Mesothelial cell of epicardium (in vitro differentiated cells): ENCODE results near the gene C1D. TPM values are rescaled to one million over a fixed set of nuclear protein-coding genes. Genes with fewer than 3 reads are reported as not detected.

ENCODE experiments used
- DNase-seq, 2 experiments: peaks; one replicate each; pipeline ENCODE4 v3.0.0; 2021; ENCODE audit warnings: low spot score in 2 of 2; ENCODE audit not compliant: unreplicated experiment in 2 of 2
- H3K27ac Mint-ChIP-seq: 2 replicates; pipeline ENCODE4 v1.8.0; 2021; ENCODE audit warnings: mixed read lengths
- H3K27me3 Mint-ChIP-seq: 2 replicates; pipeline ENCODE4 v1.8.0; 2021; ENCODE audit warnings: low read depth, mixed read lengths
- H3K36me3 Mint-ChIP-seq: 2 replicates; pipeline ENCODE4 v1.8.0; 2021; ENCODE audit warnings: mixed read lengths
- H3K4me1 Mint-ChIP-seq: 2 replicates; pipeline ENCODE4 v1.8.0; 2021; ENCODE audit warnings: mixed read lengths
- H3K4me3 Mint-ChIP-seq: 2 replicates; pipeline ENCODE4 v1.8.0; 2021; ENCODE audit warnings: mild to moderate bottlenecking, moderate library complexity, mixed read lengths
- H3K9me3 Mint-ChIP-seq: 2 replicates; pipeline ENCODE4 v1.8.0; 2021; ENCODE audit warnings: mixed read lengths
- CTCF ChIP-seq: fragments of 200-600 bp; sonication (generic); IDR thresholded peaks from one replicate; pipeline ENCODE4 v1.5.0; 2021; ENCODE audit warnings: antibody characterized with exemption; ENCODE audit not compliant: unreplicated experiment
- total RNA-seq: library from RNA; stranded (reverse); gene quantifications from 3 replicates; pipeline ENCODE4 v1.2.1, GENCODE V29; 2021

The C1D gene
- total RNA-seq, 1 donor from 2014 or later, result 23.6 TPM

GRCh38 chr2:68052717-68053422, 9.9 kb downstream of the C1D start:
- DNase-seq, result no peak
- peaks cover 42% of the 10 kb centered on the region for H3K4me1 Mint-ChIP-seq
- H3K27ac Mint-ChIP-seq, result peak overlapping the region; percentile 9
- peaks cover 2% of the 10 kb centered on the region for H3K36me3 Mint-ChIP-seq
- TF ChIP-seq CTCF, result no peak
- no peaks in the 10 kb centered on the region for H3K27me3 Mint-ChIP-seq
- H3K4me3 Mint-ChIP-seq, result no peak overlapping the region
- no peaks in the 10 kb centered on the region for H3K9me3 Mint-ChIP-seq

- no peak for DNase-seq
- no peak for TF ChIP-seq CTCF
- H3K36me3 Mint-ChIP-seq, result peaks cover 2% of the 10 kb centered on the region
- peaks cover 60% of the 10 kb centered on the region for H3K4me1 Mint-ChIP-seq
- H3K4me3 Mint-ChIP-seq, result no peak overlapping the region
- H3K27me3 Mint-ChIP-seq, result no peaks in the 10 kb centered on the region
- H3K9me3 Mint-ChIP-seq, result no peaks in the 10 kb centered on the region
- H3K27ac Mint-ChIP-seq, result peak overlapping the region; percentile 22
Observed at GRCh38 chr2:68050353-68050752, 12.5 kb downstream of the C1D start.

GRCh38 chr2:68046642-68047240, 16.1 kb downstream of the C1D start:
- Mint-ChIP-seq H3K27me3 (no peaks in the 10 kb centered on the region), H3K4me1 (peaks cover 73% of the 10 kb centered on the region), H3K9me3 (no peaks in the 10 kb centered on the region), H3K27ac (peak overlapping the region; percentile 84), H3K4me3 (no peak overlapping the region), H3K36me3 (peaks cover 2% of the 10 kb centered on the region)
- no peak for DNase-seq
- no peak for TF ChIP-seq CTCF

GRCh38 chr2:68046224-68046623, 16.6 kb downstream of the C1D start:
- Mint-ChIP-seq H3K27me3 (no peaks in the 10 kb centered on the region), H3K4me1 (peaks cover 75% of the 10 kb centered on the region), H3K36me3 (no peaks in the 10 kb centered on the region), H3K9me3 (no peaks in the 10 kb centered on the region), H3K4me3 (no peak overlapping the region), H3K27ac (peak overlapping the region; percentile 84)
- TF ChIP-seq CTCF, result no peak
- no peak for DNase-seq

- peaks cover 73% of the 10 kb centered on the region for H3K4me1 Mint-ChIP-seq
- TF ChIP-seq CTCF, result no peak
- H3K9me3 Mint-ChIP-seq, result no peaks in the 10 kb centered on the region
- no peak overlapping the region for H3K4me3 Mint-ChIP-seq
- H3K27ac Mint-ChIP-seq, result peak overlapping the region; percentile 64
- no peaks in the 10 kb centered on the region for H3K36me3 Mint-ChIP-seq
- no peak for DNase-seq
- H3K27me3 Mint-ChIP-seq, result no peaks in the 10 kb centered on the region
Observed at GRCh38 chr2:68045342-68045741, 17.5 kb downstream of the C1D start.
